ENCODE data around the gene HELZ. TPM values are rescaled to one million over a fixed set of nuclear protein-coding genes. Genes with fewer than 3 reads are reported as not detected.
"Not testable (repeated sequence)": the region's sequence is repeated elsewhere in the genome, so short reads cannot be mapped to it uniquely, and the experiment has no call there.

The HELZ gene
- total and polyA plus RNA-seq, 5 donors from 2014 or later: 48.3 to 130 (median 56.7) TPM

DNA sequence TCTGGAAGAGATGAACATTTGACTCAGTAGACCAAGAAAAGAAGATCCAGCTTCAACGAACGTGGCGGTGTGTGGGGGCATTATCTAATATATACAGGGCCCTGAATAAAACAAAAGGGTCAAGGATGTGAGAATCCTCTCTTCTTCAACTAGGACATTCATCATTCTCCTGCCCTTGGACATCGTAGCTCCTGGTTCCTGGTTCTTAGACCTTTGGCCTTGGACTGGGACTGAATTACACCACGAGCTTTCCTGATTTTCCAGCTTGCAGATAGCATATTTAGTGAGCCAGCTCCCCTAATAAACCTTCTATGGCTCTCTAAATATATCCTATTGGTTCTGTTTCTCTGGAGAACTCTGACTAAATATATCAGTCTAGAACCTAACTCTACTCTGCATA is 29.5 kb upstream of the HELZ start:
- Mint-ChIP-seq H3K9me3 (no peaks in the 10 kb centered on the region), H3K4me1 (no peaks in the 10 kb centered on the region), H3K27me3 (peaks cover 7% of the 10 kb centered on the region), H3K27ac (no peak overlapping the region), H3K4me3 (no peak overlapping the region), H3K36me3 (no peaks in the 10 kb centered on the region)
- Histone ChIP-seq H3K9me3 (ENCODE audit: control insufficient read depth in 2 of 2, low read length in 2 of 2) (no peaks in the 10 kb centered on the region), H3K27me3 (ENCODE audit: control insufficient read depth, insufficient read depth, low read length) (no peaks in the 10 kb centered on the region), H3K27ac (ENCODE audit: insufficient read depth, low read length, poor library complexity, severe bottlenecking) (no peak overlapping the region), H3K36me3 (ENCODE audit: control insufficient read depth, insufficient read depth, low read length) (no peaks in the 10 kb centered on the region), H3K4me1 (ENCODE audit: control insufficient read depth, insufficient read depth, low read length, poor library complexity, severe bottlenecking) (no peaks in the 10 kb centered on the region), H3K4me3 (ENCODE audit: low read depth, low read length) (no peak overlapping the region)
- DNase-seq: no peak
- no peak for ATAC-seq (ENCODE audit: low read depth in 2 of 2)

DNA sequence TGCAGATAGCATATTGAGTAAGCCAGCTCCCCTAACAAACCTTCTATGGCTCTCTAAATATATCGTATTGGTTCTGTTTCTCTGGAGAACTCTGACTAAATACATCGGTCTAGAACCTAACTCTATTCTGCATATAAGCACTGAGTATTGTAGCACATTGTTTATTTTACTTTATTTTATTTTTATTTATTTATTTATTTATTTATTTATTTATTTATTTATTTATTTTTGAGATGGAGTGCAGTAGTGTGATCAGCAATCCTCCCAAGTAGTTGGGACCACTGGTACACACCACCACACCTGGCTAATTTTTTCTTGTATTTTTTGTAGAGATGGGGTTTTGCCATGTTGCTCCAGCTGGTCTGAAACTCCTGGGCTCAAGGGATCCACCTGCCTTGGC is 28.9 kb upstream of the HELZ start:
- DNase-seq: no peak
- Mint-ChIP-seq H3K4me3 (no peak overlapping the region), H3K27ac (no peak overlapping the region), H3K27me3 (peaks cover 2% of the 10 kb centered on the region), H3K9me3 (no peaks in the 10 kb centered on the region), H3K4me1 (no peaks in the 10 kb centered on the region), H3K36me3 (no peaks in the 10 kb centered on the region)
- H3K4me3 ChIP-seq (ENCODE audit: low read depth, low read length): no peak overlapping the region
- no peaks in the 10 kb centered on the region for H3K4me1 ChIP-seq (ENCODE audit: control insufficient read depth, insufficient read depth, low read length, poor library complexity, severe bottlenecking)
- ATAC-seq (ENCODE audit: low read depth in 2 of 2): no peak
- no peaks in the 10 kb centered on the region for H3K9me3 ChIP-seq (ENCODE audit: control insufficient read depth in 2 of 2, low read length in 2 of 2)
- H3K27me3 ChIP-seq (ENCODE audit: control insufficient read depth, insufficient read depth, low read length): no peaks in the 10 kb centered on the region
- no peaks in the 10 kb centered on the region for H3K36me3 ChIP-seq (ENCODE audit: control insufficient read depth, insufficient read depth, low read length)
- H3K27ac ChIP-seq (ENCODE audit: insufficient read depth, low read length, poor library complexity, severe bottlenecking): no peak overlapping the region

DNA sequence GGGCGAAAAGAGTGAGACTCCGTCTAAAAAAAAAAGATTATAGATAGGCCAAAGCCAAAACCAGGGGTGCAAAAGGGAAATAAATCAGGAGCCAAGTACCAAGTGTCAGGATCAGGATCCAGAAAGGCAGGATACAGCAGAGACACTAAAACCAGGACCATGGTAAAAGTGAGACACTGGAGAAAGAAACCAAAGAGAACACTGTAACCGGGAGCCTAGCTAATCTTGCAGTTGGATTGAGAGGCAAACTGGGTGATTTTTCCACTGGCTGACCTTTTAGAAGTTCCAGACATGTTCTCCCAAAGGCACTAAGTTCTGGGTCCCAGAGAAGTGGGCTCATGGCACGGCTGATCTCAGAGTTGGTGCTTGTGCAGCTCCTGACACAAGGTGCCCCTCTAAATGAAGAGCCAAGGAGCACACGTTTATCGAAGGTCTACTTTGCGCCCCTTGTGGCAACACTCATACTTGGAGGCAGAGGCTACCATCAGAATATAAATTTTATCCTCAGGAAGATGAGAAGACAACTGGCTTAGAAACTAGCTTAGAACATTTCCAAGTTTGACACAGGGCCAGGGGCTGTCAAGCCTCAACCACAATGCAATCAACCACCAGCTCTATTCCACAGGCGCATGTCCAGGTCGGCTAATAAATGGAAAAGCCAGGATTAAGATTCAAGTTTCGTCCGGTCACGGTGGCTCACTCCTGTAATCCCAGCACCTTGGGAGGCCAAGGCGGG is 27.5 kb upstream of the HELZ start:
- H3K27ac ChIP-seq (ENCODE audit: insufficient read depth, low read length, poor library complexity, severe bottlenecking): no peak overlapping the region
- H3K36me3 ChIP-seq (ENCODE audit: control insufficient read depth, insufficient read depth, low read length): no peaks in the 10 kb centered on the region
- DNase-seq (peak in 1 of 3 donors; percentile 19), ATAC-seq (ENCODE audit: low read depth in 2 of 2) (no peak)
- H3K27me3 Mint-ChIP-seq: no peaks in the 10 kb centered on the region
- H3K4me1 ChIP-seq (ENCODE audit: control insufficient read depth, insufficient read depth, low read length, poor library complexity, severe bottlenecking): no peaks in the 10 kb centered on the region
- no peaks in the 10 kb centered on the region for H3K9me3 ChIP-seq (ENCODE audit: control insufficient read depth in 2 of 2, low read length in 2 of 2)
- H3K27me3 ChIP-seq (ENCODE audit: control insufficient read depth, insufficient read depth, low read length): no peaks in the 10 kb centered on the region
- H3K9me3 Mint-ChIP-seq: no peaks in the 10 kb centered on the region
- H3K27ac Mint-ChIP-seq: no peak overlapping the region
- H3K4me1 Mint-ChIP-seq: no peaks in the 10 kb centered on the region
- H3K4me3 Mint-ChIP-seq: no peak overlapping the region
- no peak overlapping the region for H3K4me3 ChIP-seq (ENCODE audit: low read depth, low read length)
- H3K36me3 Mint-ChIP-seq: no peaks in the 10 kb centered on the region

DNA sequence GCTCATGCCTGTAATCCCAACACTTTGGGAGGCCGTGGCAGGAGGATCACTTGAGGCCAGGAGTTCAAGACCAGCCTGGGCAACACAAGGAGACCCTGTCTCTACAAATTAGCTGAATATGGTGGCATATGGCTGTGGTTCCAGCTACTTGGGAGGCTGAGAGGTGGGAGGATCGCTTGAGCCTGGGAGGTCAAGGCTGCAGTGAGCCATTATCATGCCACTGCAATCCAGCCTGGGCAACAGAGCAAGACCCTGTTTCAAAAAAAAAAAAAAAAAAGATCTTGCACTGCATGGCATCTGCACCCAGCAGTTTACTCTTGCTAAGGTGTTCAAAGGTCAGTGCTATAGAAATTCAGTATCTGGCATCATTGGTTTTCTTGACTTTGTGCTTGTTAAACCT is 26.2 kb upstream of the HELZ start:
- H3K27me3 ChIP-seq (ENCODE audit: control insufficient read depth, insufficient read depth, low read length); H3K36me3 ChIP-seq (ENCODE audit: control insufficient read depth, insufficient read depth, low read length); H3K36me3 Mint-ChIP-seq; H3K4me1 Mint-ChIP-seq; H3K9me3 Mint-ChIP-seq; H3K27ac ChIP-seq (ENCODE audit: insufficient read depth, low read length, poor library complexity, severe bottlenecking); DNase-seq; H3K9me3 ChIP-seq (ENCODE audit: control insufficient read depth in 2 of 2, low read length in 2 of 2); ATAC-seq (ENCODE audit: low read depth in 2 of 2); H3K4me1 ChIP-seq (ENCODE audit: control insufficient read depth, insufficient read depth, low read length, poor library complexity, severe bottlenecking); H3K4me3 ChIP-seq (ENCODE audit: low read depth, low read length); H3K27ac Mint-ChIP-seq; H3K4me3 Mint-ChIP-seq; H3K27me3 Mint-ChIP-seq: not testable (repeated sequence)

DNA sequence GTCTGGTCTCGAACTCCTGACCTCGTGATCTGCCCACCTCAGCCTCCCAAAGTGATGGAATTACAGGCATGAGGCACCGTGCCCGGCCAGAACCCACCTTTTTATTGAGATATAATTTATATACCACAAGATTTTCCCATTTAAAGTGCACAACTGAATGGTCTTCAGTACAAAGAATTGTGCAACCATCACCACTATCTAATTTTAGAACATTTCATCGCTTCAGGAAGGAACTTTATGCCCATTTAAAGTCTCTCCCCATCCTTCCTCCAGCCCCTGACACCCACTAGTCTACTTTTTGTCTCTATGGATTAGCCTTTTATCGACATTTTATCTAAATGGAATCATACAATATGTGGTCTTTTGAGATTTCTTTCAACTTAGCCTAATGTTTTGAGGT is 25.4 kb upstream of the HELZ start:
- Histone ChIP-seq H3K4me3 (ENCODE audit: low read depth, low read length) (no peak overlapping the region), H3K9me3 (ENCODE audit: control insufficient read depth in 2 of 2, low read length in 2 of 2) (no peaks in the 10 kb centered on the region), H3K27ac (ENCODE audit: insufficient read depth, low read length, poor library complexity, severe bottlenecking) (no peak overlapping the region), H3K27me3 (ENCODE audit: control insufficient read depth, insufficient read depth, low read length) (no peaks in the 10 kb centered on the region), H3K4me1 (ENCODE audit: control insufficient read depth, insufficient read depth, low read length, poor library complexity, severe bottlenecking) (no peaks in the 10 kb centered on the region), H3K36me3 (ENCODE audit: control insufficient read depth, insufficient read depth, low read length) (no peaks in the 10 kb centered on the region)
- ATAC-seq (ENCODE audit: low read depth in 2 of 2) (no peak), DNase-seq (no peak)
- H3K27ac Mint-ChIP-seq: no peak overlapping the region
- H3K4me3 Mint-ChIP-seq: no peak overlapping the region
- no peaks in the 10 kb centered on the region for H3K27me3 Mint-ChIP-seq
- no peaks in the 10 kb centered on the region for H3K9me3 Mint-ChIP-seq
- no peaks in the 10 kb centered on the region for H3K4me1 Mint-ChIP-seq
- no peaks in the 10 kb centered on the region for H3K36me3 Mint-ChIP-seq

DNA sequence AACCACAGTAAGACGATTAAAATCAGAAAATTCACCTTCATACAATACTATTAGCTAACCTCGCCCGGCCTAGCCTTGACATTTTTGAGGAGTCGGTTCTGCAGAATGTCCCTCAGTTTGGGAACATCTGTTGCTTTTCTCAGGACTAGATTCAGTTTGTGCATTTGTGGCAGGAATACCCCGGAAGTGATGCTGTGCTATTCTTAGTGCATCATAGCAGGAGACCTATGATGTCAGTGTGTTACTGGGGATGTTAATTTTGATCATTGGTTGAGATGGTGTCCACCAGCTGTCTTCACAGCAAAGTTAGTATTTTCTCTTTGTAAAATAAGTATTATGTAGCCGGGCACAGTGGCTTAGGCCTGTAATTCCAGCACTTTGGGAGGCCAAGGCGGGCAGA is 21.5 kb upstream of the HELZ start:
- Mint-ChIP-seq H3K4me3 (no peak overlapping the region), H3K36me3 (no peaks in the 10 kb centered on the region), H3K27me3 (no peaks in the 10 kb centered on the region), H3K9me3 (peaks cover 0 to 1% (median 0%) of the 10 kb centered on the region in 7 donors), H3K4me1 (peaks cover 0 to 3% (median 0%) of the 10 kb centered on the region in 4 donors), H3K27ac (no peak overlapping the region)
- Histone ChIP-seq H3K4me3 (ENCODE audit: low read depth, low read length) (no peak overlapping the region), H3K9me3 (ENCODE audit: control insufficient read depth in 2 of 2, low read length in 2 of 2) (no peaks in the 10 kb centered on the region), H3K36me3 (ENCODE audit: control insufficient read depth, insufficient read depth, low read length) (no peaks in the 10 kb centered on the region), H3K27me3 (ENCODE audit: control insufficient read depth, insufficient read depth, low read length) (no peaks in the 10 kb centered on the region), H3K4me1 (ENCODE audit: control insufficient read depth, insufficient read depth, low read length, poor library complexity, severe bottlenecking) (no peaks in the 10 kb centered on the region), H3K27ac (ENCODE audit: insufficient read depth, low read length, poor library complexity, severe bottlenecking) (no peak overlapping the region)
- DNase-seq (no peak), ATAC-seq (ENCODE audit: low read depth in 2 of 2) (no peak)

DNA sequence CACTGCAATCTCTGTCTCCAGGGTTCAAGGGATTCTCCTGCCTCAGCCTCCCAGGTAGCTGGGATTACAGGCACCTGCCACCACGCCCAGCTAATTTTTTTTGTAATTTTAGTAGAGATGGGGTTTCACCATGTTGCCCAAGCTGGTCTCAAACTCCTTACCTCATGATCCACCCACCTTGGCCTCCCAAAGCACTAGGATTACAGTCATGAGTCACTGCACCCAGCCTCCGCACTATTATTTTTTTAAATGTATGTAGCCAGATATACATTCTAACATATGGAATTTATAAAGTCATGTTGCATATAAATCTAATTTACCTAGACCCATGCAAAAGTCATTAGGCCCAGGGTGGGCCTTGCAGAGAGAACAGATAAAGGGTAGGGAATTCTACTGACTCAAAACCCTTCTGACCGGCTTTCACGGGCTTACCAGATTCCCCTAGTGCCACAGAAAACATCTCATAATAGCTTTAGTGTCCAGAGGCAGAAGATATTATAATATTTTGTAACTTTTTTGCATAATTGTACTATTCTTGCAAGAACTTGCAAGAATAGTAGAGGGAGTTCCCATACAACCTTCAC is 20.5 kb upstream of the HELZ start:
- Mint-ChIP-seq H3K9me3 (peaks cover 0 to 1% (median 0%) of the 10 kb centered on the region in 7 donors), H3K4me3 (no peak overlapping the region), H3K27ac (no peak overlapping the region), H3K36me3 (no peaks in the 10 kb centered on the region), H3K27me3 (no peaks in the 10 kb centered on the region), H3K4me1 (peaks cover 0 to 3% (median 0%) of the 10 kb centered on the region in 4 donors)
- Histone ChIP-seq H3K4me3 (ENCODE audit: low read depth, low read length) (no peak overlapping the region), H3K9me3 (ENCODE audit: control insufficient read depth in 2 of 2, low read length in 2 of 2) (no peaks in the 10 kb centered on the region), H3K4me1 (ENCODE audit: control insufficient read depth, insufficient read depth, low read length, poor library complexity, severe bottlenecking) (no peaks in the 10 kb centered on the region), H3K27me3 (ENCODE audit: control insufficient read depth, insufficient read depth, low read length) (no peaks in the 10 kb centered on the region), H3K36me3 (ENCODE audit: control insufficient read depth, insufficient read depth, low read length) (no peaks in the 10 kb centered on the region), H3K27ac (ENCODE audit: insufficient read depth, low read length, poor library complexity, severe bottlenecking) (no peak overlapping the region)
- no peak for ATAC-seq (ENCODE audit: low read depth in 2 of 2)
- no peak for DNase-seq

Measured in CD4-positive, CD25-positive, alpha-beta regulatory T cell (primary cell).